HFFc6 (cell line): ENCODE measurements around the gene KHK. TPM values are rescaled to one million over a fixed set of nuclear protein-coding genes. Genes with fewer than 3 reads are reported as not detected.
A peak's percentile ranks its signal among the peaks of the same experiment; 100 is the strongest.

Source experiments
- DNase-seq: peaks from one replicate; pipeline ENCODE4 v3.0.0-alpha.2; 2018
- H3K27ac Mint-ChIP-seq: 2 replicates; pipeline ENCODE4 v1.8.0; 2020; ENCODE audit warnings: mild to moderate bottlenecking, mixed read lengths
- H3K27me3 Mint-ChIP-seq: 2 replicates; pipeline ENCODE4 v1.8.0; 2021; ENCODE audit warnings: mild to moderate bottlenecking, moderate library complexity, mixed read lengths; ENCODE audit not compliant: insufficient read depth
- H3K36me3 Mint-ChIP-seq: 2 replicates; pipeline ENCODE4 v1.8.0; 2021; ENCODE audit warnings: low read depth, mixed read lengths
- H3K4me1 Mint-ChIP-seq: 2 replicates; pipeline ENCODE4 v1.8.0; 2020; ENCODE audit warnings: low read depth, mixed read lengths
- H3K4me3 Mint-ChIP-seq: 2 replicates; pipeline ENCODE4 v1.8.0; 2020; ENCODE audit warnings: mild to moderate bottlenecking, moderate library complexity, mixed read lengths
- H3K9me3 Mint-ChIP-seq: 2 replicates; pipeline ENCODE4 v1.8.0; 2020; ENCODE audit warnings: mild to moderate bottlenecking, mixed read lengths
- CTCF ChIP-seq: fragments of 200-600 bp; sonication (generic); IDR thresholded peaks from 2 replicates; pipeline ENCODE4 v1.5.0; 2021; ENCODE audit warnings: antibody characterized with exemption, mild to moderate bottlenecking
- total RNA-seq, 6 experiments: library from RNA; stranded (reverse); fragmentation: NEBNext Ultra II Directional; extraction: Animal tissue kit (Norgen Biotek cat#: 25700); gene quantifications; 2 replicates in 1 of 6; 3 replicates in 5 of 6; pipeline ENCODE4 v1.2.3, GENCODE V29; 2021

Gene KHK
- total RNA-seq, 6 experiments from 2014 or later, result 1.0 to 1.7 (median 1.6) TPM

GRCh38 chr2:27065128-27065527, 21.4 kb upstream of the KHK start:
- peaks cover 32% of the 10 kb centered on the region for H3K4me1 Mint-ChIP-seq
- no peak overlapping the region for H3K4me3 Mint-ChIP-seq
- peaks cover 57% of the 10 kb centered on the region for H3K36me3 Mint-ChIP-seq

GRCh38 chr2:27067385-27067784, 19.2 kb upstream of the KHK start:
- peaks cover 66% of the 10 kb centered on the region for H3K36me3 Mint-ChIP-seq
- no peak for TF ChIP-seq CTCF
- H3K27ac Mint-ChIP-seq, result no peak overlapping the region
- H3K4me1 Mint-ChIP-seq, result peaks cover 45% of the 10 kb centered on the region
- H3K9me3 Mint-ChIP-seq, result no peaks in the 10 kb centered on the region
- no peaks in the 10 kb centered on the region; the same call in 1 of the 2 replicates for H3K27me3 Mint-ChIP-seq
- H3K4me3 Mint-ChIP-seq, result no peak overlapping the region
- DNase-seq, result no peak

More at GRCh38 chr2:27065128-27065527, 21.4 kb upstream of the KHK start:
- TF ChIP-seq CTCF, result no peak
- no peak for DNase-seq
- Mint-ChIP-seq H3K27me3 (peaks cover 2% of the 10 kb centered on the region; the same call in 1 of the 2 replicates), H3K9me3 (no peaks in the 10 kb centered on the region), H3K27ac (no peak overlapping the region)

- TF ChIP-seq CTCF, result no peak
- Mint-ChIP-seq H3K27ac (peak overlapping the region; percentile 69), H3K9me3 (no peaks in the 10 kb centered on the region), H3K4me3 (peak overlapping the region; percentile 99), H3K4me1 (peaks cover 49% of the 10 kb centered on the region), H3K27me3 (no peaks in the 10 kb centered on the region; the same call in 1 of the 2 replicates), H3K36me3 (peaks cover 50% of the 10 kb centered on the region)
- no peak for DNase-seq
These were observed 17.1 kb upstream of the KHK start for GRCh38 chr2:27069436-27069835.

GRCh38 chr2:27069961-27070618, 16.5 kb upstream of the KHK start:
- TF ChIP-seq CTCF, result no peak
- DNase-seq, result no peak
- Mint-ChIP-seq H3K27ac (peak overlapping the region; percentile 93), H3K4me1 (peaks cover 49% of the 10 kb centered on the region), H3K4me3 (peak overlapping the region; percentile 99), H3K36me3 (peaks cover 46% of the 10 kb centered on the region), H3K27me3 (peaks cover 1% of the 10 kb centered on the region; the same call in 1 of the 2 replicates), H3K9me3 (no peaks in the 10 kb centered on the region)

GRCh38 chr2:27070653-27071276, 15.8 kb upstream of the KHK start:
- H3K4me3 Mint-ChIP-seq, result peak overlapping the region; percentile 99
- H3K27me3 Mint-ChIP-seq, result peaks cover 2% of the 10 kb centered on the region; the same call in 1 of the 2 replicates
- H3K9me3 Mint-ChIP-seq, result no peaks in the 10 kb centered on the region
- no peak for TF ChIP-seq CTCF
- H3K36me3 Mint-ChIP-seq, result peaks cover 39% of the 10 kb centered on the region
- peak overlapping the region; percentile 93 for H3K27ac Mint-ChIP-seq
- peaks cover 44% of the 10 kb centered on the region for H3K4me1 Mint-ChIP-seq
- DNase-seq, result no peak
